Smooth muscle cell (in vitro differentiated cells): Measurements from ENCODE around the gene ARMC10. TPM values are rescaled to one million over a fixed set of nuclear protein-coding genes. Genes with fewer than 3 reads are reported as not detected.

ENCODE experiments used
- DNase-seq: peaks from one replicate; lab custom pipeline; 2025; ENCODE audit not compliant: unreplicated experiment; lab: John Stamatoyannopoulos, UW
- H2AFZ ChIP-seq: fragments of 200-600 bp; sonication (generic); 2 replicates; pipeline ENCODE4 v1.6.0; 2016; ENCODE audit warnings: antibody characterized with exemption, low read depth, mild to moderate bottlenecking
- H3F3A ChIP-seq: fragments of 200-600 bp; sonication (generic); 2 replicates; pipeline ENCODE4 v1.6.0; 2017; ENCODE audit warnings: antibody characterized with exemption, low read depth
- H3K27ac ChIP-seq: fragments of 200-600 bp; sonication (generic); 2 replicates; pipeline ENCODE4 v1.5.1; 2016; ENCODE audit warnings: low read depth, mild to moderate bottlenecking
- H3K27me3 ChIP-seq: fragments of 200-600 bp; sonication (generic); 2 replicates; pipeline ENCODE4 v1.6.1; 2016; ENCODE audit warnings: low read depth, mild to moderate bottlenecking
- H3K36me3 ChIP-seq: fragments of 200-600 bp; sonication (generic); 2 replicates; pipeline ENCODE4 v1.5.1; 2016; ENCODE audit warnings: low read depth
- H3K4me1 ChIP-seq: fragments of 200-600 bp; sonication (generic); 2 replicates; pipeline ENCODE4 v1.5.1; 2016; ENCODE audit warnings: low read depth
- H3K4me2 ChIP-seq: fragments of 200-600 bp; sonication (generic); 2 replicates; pipeline ENCODE4 v1.6.0; 2016; ENCODE audit warnings: mild to moderate bottlenecking
- H3K4me3 ChIP-seq: fragments of 200-600 bp; sonication (generic); 2 replicates; pipeline ENCODE4 v1.5.1; 2016; ENCODE audit warnings: mild to moderate bottlenecking
- H3K79me2 ChIP-seq: fragments of 200-600 bp; sonication (generic); 2 replicates; pipeline ENCODE4 v1.6.0; 2016; ENCODE audit warnings: low read depth, mild to moderate bottlenecking
- H3K9ac ChIP-seq: fragments of 200-600 bp; sonication (generic); 2 replicates; pipeline ENCODE4 v1.6.0; 2016; ENCODE audit warnings: low read depth
- H3K9me3 ChIP-seq: fragments of 200-600 bp; sonication (generic); replicated peaks from 2 replicates; pipeline ENCODE4 v1.5.1; 2016; ENCODE audit warnings: low read depth
- H4K20me1 ChIP-seq: fragments of 200-600 bp; sonication (generic); 2 replicates; pipeline ENCODE4 v1.6.0; 2016; ENCODE audit warnings: low read depth
- WGBS: methylation state at CpG from one replicate; pipeline ENCODE4 v1.1.7; 2016; ENCODE audit warnings: low lambda C conversion rate; 5-methylcytosine and 5-hydroxymethylcytosine counted together
- polyA plus RNA-seq: library from polyadenylated mRNA; unstranded; fragments of >200 nt; fragmentation: Nextera tagmentation; extraction: Ambion mirVana; gene quantifications from 2 replicates; pipeline ENCODE4 v1.2.1, GENCODE V29; 2016
- total RNA-seq: library from RNA; depleted of rRNA; stranded (reverse); fragments of >200 nt; gene quantifications from 2 replicates; pipeline ENCODE4 v1.2.3, GENCODE V29; 2014
- TF ChIP-seq, protein P1 (sequence below): fragments of 200-600 bp; sonication (generic); IDR thresholded peaks from 2 replicates; pipeline ENCODE4 v1.5.1; 2017; ENCODE audit warnings: borderline replicate concordance, mild to moderate bottlenecking, antibody characterized with exemption; ENCODE audit not compliant: insufficient read depth, poor library complexity, severe bottlenecking

ARMC10 gene
- total and polyA plus RNA-seq, 2 experiments from 2014 or later: 25.6 to 28.9 TPM

DNA sequence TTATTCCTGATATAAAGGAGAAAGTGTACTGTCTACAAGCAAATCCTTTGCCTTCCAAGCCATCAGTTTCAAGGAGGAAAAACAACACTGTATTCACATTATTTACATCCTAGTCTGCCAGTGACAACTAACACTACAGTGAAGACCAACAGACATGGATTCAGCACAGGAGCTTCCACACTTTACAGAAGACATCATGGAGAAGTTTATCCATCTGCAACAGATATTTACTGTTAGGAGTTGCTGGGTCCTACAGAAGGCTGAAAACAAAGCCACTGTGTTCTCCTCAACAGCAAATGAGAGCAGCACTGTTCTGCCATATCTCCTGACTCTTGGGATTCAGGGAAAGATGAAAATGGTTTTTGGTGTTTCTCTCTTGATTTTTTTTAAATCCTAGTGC lies 42.1 kb downstream of the ARMC10 start:
- H3K9ac ChIP-seq: no peak overlapping the region

DNA sequence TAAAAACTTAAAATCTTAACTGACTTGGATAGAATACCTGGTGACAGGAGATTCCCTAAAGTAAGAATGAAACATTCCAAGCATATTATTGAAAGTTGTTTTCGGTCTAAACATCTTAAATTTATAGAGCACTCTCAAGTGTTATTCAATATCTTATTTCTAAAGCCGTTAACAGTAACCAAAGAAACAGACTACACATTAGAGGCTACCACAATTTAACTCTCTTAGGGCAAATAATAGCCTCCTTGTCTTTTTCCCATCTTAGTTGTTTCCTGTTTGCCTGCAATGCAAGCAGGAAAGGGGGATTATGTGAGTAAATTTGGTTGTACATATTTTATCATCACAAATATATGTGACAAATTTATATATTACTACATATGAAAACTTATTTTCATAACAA lies 42.5 kb downstream of the ARMC10 start:
- no peak for DNase-seq
- H3K27ac ChIP-seq: no peak overlapping the region
- no peaks in the 10 kb centered on the region for H3F3A ChIP-seq
- H3K9me3 ChIP-seq: no peaks in the 10 kb centered on the region
- WGBS: 95% methylated on average over 2 of the region's 2 CpGs
- H3K36me3 ChIP-seq: no peaks in the 10 kb centered on the region
- H4K20me1 ChIP-seq: no peaks in the 10 kb centered on the region
- H3K27me3 ChIP-seq: no peaks in the 10 kb centered on the region
- TF ChIP-seq, protein P1, sequence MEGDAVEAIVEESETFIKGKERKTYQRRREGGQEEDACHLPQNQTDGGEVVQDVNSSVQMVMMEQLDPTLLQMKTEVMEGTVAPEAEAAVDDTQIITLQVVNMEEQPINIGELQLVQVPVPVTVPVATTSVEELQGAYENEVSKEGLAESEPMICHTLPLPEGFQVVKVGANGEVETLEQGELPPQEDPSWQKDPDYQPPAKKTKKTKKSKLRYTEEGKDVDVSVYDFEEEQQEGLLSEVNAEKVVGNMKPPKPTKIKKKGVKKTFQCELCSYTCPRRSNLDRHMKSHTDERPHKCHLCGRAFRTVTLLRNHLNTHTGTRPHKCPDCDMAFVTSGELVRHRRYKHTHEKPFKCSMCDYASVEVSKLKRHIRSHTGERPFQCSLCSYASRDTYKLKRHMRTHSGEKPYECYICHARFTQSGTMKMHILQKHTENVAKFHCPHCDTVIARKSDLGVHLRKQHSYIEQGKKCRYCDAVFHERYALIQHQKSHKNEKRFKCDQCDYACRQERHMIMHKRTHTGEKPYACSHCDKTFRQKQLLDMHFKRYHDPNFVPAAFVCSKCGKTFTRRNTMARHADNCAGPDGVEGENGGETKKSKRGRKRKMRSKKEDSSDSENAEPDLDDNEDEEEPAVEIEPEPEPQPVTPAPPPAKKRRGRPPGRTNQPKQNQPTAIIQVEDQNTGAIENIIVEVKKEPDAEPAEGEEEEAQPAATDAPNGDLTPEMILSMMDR: no peak
- H3K4me2 ChIP-seq: no peak overlapping the region
- no peak overlapping the region for H3K4me3 ChIP-seq
- H3K4me1 ChIP-seq: peaks cover 4% of the 10 kb centered on the region
- no peaks in the 10 kb centered on the region for H3K79me2 ChIP-seq
- no peak overlapping the region for H2AFZ ChIP-seq
- no peak overlapping the region for H3K9ac ChIP-seq

More for the DNA sequence above, 42.1 kb downstream of the ARMC10 start:
- Histone ChIP-seq H4K20me1 (no peaks in the 10 kb centered on the region), H3K4me1 (peaks cover 4% of the 10 kb centered on the region), H3K79me2 (no peaks in the 10 kb centered on the region), H3K27ac (no peak overlapping the region), H3F3A (no peaks in the 10 kb centered on the region), H2AFZ (no peak overlapping the region), H3K4me2 (no peak overlapping the region), H3K36me3 (no peaks in the 10 kb centered on the region), H3K4me3 (no peak overlapping the region), H3K9me3 (no peaks in the 10 kb centered on the region), H3K27me3 (no peaks in the 10 kb centered on the region)
- TF ChIP-seq, protein P1: no peak
- no peak for DNase-seq

DNA sequence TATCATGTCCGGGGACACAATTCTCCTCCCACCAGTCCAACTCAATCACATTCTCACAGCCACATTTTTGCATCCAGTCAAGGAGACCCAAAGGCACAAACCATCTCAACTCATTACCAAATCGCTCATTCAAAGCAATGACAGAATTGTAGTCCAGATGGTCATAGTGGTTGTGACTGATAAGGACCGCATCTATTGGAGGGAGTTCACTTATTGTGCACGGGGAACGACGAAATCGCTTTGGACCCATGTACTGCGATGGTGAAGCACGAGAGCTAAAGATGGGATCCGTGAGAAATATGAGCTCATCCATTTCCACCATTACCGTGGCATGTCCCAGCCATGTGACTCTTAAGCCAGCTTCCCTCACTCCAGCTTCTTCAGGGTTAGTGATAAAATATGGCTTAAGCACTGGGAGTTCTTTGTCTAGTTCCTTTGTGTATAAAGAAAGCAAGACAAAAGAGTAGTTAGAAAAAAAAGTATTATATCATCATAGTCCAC lies 44.9 kb downstream of the ARMC10 start:
- 93% methylated on average over 11 of the region's 11 CpGs for WGBS
- peaks cover 4% of the 10 kb centered on the region for H3K4me1 ChIP-seq
- TF ChIP-seq, protein P1: no peak

DNA sequence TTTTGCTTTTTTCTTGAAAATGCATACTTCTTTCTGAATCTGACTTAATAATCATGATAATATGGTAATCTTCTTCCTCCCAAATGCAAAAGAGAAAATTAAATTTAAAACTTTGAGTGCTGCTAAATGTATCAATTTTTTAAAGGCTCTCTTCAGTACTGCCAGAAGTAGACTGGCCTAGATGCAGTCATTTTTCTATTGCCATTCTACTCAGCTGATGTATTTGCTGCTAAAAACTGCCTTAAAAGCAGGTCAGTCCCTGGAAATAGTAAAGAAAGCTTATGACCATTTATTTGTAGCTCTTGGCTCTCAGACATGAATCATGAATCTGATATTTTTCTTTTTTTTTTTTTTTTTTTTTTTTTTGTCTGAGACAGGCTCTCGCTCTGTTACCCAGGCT lies 45.4 kb downstream of the ARMC10 start:
- Histone ChIP-seq H3K9me3 (no peaks in the 10 kb centered on the region), H3K4me2 (no peak overlapping the region), H3K36me3 (no peaks in the 10 kb centered on the region), H3K27ac (no peak overlapping the region), H3K4me1 (peaks cover 4% of the 10 kb centered on the region), H4K20me1 (no peaks in the 10 kb centered on the region), H2AFZ (no peak overlapping the region), H3F3A (no peaks in the 10 kb centered on the region), H3K79me2 (no peaks in the 10 kb centered on the region), H3K9ac (no peak overlapping the region), H3K27me3 (no peaks in the 10 kb centered on the region), H3K4me3 (no peak overlapping the region)
- TF ChIP-seq, protein P1: no peak
- DNase-seq: no peak
- WGBS: 86% methylated on average over 1 of the region's 1 CpG

More for the DNA sequence above, 44.9 kb downstream of the ARMC10 start:
- no peak for DNase-seq
- Histone ChIP-seq H3K9me3 (no peaks in the 10 kb centered on the region), H3K79me2 (no peaks in the 10 kb centered on the region), H2AFZ (no peak overlapping the region), H3K4me2 (no peak overlapping the region), H3K27me3 (no peaks in the 10 kb centered on the region), H3K9ac (no peak overlapping the region), H3K27ac (no peak overlapping the region), H3K36me3 (no peaks in the 10 kb centered on the region), H4K20me1 (no peaks in the 10 kb centered on the region), H3F3A (no peaks in the 10 kb centered on the region), H3K4me3 (no peak overlapping the region)
